ENCODE measurements around the gene TANK.

TANK gene

GRCh38 chr2:161134547-161135518 lies 25.4 kb upstream of the TANK start:
- DNase-seq (ENCODE audit: low read depth, low spot score), result no peak

DNA sequence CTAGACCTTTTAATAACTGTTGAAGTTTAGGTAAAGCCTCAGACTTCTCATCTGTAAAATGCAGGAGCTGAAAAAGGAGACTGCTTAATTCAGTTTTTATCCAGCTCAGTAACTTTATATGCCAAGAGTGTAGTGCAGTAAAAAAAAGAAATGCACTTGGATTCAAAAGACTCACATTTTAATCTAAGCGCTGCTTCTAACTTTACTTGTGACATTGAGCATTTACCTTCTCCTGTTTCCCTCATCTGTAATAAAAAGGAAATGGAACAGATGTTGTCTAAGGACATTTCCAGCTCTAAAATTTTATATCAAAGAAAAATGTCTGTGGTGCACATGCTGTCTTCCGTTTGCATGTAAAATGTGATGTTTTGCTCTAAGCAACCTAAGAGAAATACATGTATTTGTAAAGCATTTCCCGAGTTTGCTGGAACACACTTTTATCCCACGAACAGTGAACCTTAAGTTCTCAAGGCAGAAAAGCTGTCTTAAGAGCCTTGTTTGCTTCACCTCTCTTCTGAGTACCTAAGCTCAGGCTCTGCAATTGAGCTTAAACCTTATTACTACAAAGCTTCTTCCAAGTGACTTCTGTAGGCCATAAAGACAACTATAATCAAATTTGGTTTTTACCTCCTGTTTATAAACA lies 24.2 kb upstream of the TANK start:
- DNase-seq (ENCODE audit: low read depth, low spot score), result no peak

DNA sequence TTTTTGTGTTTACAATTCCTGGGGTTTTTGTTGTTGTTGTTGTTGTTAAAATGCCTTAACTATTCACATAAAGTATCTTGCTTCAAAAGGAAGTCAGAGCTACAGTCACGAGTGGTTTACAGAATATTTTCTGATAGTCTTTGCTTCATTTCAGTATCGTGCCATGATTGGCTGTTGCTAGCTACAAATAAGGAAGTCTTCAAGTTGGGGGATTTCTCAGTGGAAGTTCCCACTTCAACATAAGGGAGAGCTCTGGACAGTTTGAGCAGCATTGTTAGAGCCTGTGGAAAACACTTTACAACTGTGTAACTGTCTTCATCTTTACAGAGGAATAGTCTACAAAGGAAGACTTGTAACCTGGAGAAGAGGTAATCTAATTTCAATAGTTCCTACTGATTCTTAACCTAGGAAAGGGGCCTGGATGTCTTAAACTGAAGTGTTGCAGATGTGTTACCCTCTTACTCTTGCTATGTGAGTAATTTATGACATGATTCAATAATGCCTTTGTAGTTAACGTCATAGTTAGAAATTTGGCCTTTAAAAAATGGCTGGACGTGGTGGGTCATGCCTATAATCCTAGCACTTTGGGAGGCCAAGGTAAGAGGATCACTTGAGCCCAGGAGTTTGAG lies 23.4 kb upstream of the TANK start:
- DNase-seq (ENCODE audit: low read depth, low spot score), result peak; percentile 14

GRCh38 chr2:161138429-161138828 lies 21.8 kb upstream of the TANK start:
- no peak for DNase-seq (ENCODE audit: low read depth, low spot score)

DNA sequence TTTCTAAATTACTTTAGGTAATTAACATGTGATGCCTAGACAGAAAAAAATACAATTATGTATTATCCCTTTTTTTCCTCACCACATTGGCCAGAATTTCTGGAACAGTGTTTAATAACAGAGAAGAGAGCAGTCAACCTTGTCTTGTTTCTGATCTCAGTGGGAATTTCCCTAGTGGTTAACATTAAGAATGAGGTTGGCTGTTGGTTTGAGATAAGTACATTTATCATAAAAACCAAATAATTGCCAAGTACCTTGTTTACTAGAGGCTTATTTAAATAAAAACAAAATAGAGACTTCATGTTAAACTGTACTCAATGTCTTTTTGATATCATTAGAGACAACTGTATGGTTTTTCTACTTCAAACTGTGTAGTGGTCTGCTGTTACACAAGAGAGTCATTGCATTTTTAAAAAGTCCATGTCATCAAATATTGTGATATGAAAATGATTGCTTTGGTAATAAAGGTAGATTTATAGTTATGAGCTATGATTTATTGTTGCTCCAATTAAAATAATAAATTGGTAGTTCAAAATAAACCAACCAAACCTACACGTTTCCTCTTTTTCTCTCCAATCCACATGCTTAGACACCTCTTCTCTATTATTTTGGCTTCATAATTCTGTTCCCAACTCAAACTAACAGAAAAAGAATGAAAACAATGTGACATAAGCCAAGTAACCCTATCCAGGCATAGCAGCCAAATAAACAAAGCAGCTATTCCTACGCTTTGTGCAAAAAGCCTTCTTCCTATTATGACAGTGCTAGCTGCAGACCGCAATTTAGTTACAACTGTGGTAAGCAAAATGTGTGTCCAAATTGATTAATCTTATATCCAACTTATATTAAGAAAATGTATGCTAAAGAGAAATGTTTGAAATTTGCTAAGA lies 20.9 kb upstream of the TANK start:
- no peak for DNase-seq (ENCODE audit: low read depth, low spot score)

DNA sequence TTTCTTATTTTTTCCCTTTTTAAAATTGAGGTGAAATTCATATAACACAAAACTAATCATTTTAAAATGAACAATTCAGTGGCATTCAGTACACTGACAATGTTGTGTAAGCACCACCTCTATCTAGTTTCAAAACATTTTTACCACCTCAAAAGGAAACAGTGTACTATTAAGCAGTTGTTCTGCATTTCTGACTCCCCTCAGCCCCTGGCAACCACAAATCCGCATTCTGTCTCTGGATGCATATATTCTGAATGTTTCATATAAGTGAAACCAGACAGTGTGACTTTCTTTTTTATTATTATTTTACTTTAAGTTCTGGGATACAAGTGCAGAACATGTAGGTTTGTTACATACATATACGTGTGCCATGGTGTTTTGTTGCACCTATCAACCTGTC lies 19.2 kb upstream of the TANK start:
- no peak for DNase-seq (ENCODE audit: low read depth, low spot score)

DNA sequence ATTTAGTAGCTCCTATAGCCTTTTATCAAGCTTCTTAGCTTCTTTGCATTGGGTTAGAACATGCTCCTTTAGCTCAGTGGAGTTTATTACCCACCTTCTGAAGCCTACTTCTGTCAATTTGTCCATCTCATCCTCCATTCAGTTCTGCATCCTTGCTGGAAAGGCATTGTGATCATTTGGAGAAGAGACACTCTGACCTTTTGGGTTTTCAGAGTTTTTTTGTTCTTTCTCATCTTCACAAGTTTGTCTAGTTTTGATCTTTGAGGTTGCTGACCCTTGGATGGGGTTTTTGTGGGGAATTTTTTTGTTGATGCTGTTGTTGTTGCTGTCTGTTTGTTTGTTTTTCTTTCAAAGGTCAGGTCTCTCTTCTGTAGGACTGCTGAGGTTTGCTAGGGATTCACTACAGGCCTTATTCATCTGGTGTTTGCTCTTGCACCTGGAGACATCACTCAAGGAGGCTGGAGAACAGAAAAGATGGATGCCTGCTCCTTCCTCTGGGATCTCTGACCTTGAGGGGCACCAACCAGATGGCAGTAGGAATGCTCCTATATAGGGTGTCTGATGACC lies 13.9 kb upstream of the TANK start:
- DNase-seq (ENCODE audit: low read depth, low spot score), result no peak

- no peak for DNase-seq (ENCODE audit: low read depth, low spot score)
These were observed 13.2 kb upstream of the TANK start for GRCh38 chr2:161146996-161147395.

DNA sequence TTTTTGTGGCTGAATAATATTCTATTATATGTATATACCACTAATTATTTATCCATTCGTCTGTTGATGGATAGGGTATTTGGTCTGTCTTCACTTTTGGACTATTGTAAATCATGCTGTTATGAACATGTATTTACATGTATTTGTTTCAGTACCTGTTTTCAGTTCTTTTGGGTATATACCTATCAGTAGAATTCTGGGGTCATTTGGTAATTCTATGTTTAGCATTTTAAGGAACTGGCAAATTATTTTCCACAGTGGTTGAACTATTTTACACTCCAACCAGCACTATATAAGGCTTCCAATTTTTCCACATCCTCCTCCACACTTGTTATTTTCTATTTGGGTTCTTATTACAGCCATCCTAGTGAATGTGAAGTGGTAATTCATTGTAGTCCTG lies 12.4 kb upstream of the TANK start:
- no peak for DNase-seq (ENCODE audit: low read depth, low spot score)

DNA sequence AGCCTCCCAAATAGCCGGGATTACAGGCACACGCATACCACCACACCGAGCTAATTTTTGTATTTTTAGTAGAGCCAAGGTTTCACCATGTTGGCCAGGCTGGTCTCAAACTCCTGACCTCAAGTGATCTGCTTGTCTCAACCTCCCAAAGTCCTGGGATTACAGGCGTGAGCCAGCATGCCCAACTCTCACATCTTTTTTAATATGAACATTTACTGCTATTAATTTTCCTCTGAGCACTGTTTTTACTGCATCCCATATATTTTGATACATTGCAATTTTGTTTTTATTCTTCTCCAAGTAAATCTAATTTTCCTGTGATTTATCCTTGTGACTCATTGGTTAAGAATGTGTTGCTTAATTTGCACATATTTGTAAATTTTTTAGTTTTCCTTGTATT lies 9.5 kb upstream of the TANK start:
- no peak for DNase-seq (ENCODE audit: low read depth, low spot score)

- no peak for DNase-seq (ENCODE audit: low read depth, low spot score)
These were observed 7.9 kb upstream of the TANK start for GRCh38 chr2:161152302-161152701.

DNA sequence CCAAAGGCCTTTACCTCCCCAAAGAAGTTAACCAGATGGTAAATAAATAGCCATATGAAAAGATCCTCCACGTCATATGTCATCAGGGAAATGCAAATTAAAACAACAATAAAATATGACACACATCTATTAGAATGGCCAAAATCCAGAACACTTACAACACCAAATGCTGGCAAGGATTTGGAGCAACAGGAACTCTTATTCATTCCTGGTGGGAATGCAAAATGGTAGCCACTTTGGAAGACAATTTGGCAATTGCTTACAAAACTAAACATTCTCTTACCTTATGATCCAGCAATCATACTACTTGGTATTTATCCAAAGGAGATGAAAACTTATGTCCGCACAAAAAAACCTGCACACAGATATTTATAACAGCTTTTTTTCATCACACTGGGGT lies 1.3 kb upstream of the TANK start:
- DNase-seq (ENCODE audit: low read depth, low spot score), result no peak

DNA sequence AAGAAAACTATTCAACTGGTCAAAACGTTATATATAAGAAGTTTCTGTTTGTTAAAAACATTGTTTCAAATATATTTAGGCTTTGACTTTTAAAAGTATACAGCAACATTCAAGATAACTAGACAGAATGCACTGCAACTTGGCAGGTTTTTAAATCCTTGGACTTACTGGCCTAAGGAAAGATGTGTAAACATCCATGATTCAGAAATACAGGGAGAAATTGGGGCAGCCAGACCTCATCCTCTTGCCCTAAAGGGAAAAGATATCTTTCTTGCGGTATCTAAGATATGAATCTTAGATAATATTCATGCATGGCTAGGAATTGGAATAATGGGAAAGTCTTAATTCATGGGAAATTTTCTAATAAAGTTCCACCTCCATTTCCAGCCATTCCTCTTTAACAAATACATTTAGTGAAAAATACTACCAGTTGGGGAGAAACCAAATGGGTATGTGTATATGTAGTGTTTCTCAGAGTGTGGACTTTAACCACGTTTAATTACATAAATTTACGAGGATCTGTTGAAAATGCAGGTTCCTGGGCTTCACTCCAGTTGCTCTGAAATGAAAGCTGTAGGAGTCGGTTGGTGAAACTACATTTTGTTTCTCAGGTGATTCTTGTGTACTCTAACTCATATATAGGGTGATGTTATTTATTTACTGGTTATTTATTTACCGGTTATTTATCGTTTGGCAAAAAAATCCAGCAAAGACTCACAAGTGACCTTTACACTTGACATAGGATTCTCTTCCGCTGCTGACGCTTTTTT lies 587 bp upstream of the TANK start:
- DNase-seq (ENCODE audit: low read depth, low spot score), result no peak

- DNase-seq (ENCODE audit: low read depth, low spot score), result no peak
These were observed 962 bp downstream of the TANK start for GRCh38 chr2:161161074-161161706.

- no peak for DNase-seq (ENCODE audit: low read depth, low spot score)
These were observed 3.2 kb downstream of the TANK start for GRCh38 chr2:161163440-161163839.

- no peak for DNase-seq (ENCODE audit: low read depth, low spot score)
These were observed 3.9 kb downstream of the TANK start for GRCh38 chr2:161164161-161164560.

DNA sequence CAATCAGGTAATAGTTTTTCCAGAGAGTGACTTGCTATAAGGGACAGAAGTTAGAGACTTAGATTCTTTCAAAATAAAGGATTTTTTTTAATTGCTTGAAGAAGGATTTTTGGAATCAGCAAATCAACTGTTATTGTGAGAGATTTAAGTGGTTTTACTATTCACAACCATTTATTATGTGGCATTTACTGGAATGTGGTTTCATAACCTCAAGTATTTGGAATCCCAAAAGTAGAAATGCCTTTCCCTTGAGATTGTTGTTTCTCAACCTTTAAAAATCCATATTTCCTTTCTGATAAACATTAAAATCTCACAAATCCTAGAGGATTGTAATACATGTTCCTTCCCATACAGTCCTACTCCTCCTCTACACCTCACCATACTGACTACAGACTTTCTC lies 5.0 kb downstream of the TANK start:
- DNase-seq (ENCODE audit: low read depth, low spot score), result no peak

DNA sequence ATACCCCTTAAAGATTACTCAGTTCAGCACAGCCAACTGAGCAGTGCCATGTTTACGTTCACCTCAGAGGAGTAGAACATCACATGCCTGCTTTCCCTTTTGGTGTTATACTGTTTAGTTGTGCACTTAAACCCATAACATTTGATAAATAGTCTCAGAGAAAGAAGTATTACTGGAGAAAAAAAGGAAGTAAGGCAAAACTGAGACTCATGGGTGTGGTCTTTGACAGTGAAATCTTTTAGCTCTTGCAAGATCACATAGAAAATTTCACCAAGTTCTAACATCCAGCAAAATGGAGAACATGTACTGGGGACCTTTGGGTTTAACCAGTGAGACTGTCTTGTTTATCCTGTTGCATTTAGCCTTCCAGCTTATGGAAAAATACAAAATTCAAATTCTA lies 5.6 kb downstream of the TANK start:
- DNase-seq (ENCODE audit: low read depth, low spot score), result no peak

DNA sequence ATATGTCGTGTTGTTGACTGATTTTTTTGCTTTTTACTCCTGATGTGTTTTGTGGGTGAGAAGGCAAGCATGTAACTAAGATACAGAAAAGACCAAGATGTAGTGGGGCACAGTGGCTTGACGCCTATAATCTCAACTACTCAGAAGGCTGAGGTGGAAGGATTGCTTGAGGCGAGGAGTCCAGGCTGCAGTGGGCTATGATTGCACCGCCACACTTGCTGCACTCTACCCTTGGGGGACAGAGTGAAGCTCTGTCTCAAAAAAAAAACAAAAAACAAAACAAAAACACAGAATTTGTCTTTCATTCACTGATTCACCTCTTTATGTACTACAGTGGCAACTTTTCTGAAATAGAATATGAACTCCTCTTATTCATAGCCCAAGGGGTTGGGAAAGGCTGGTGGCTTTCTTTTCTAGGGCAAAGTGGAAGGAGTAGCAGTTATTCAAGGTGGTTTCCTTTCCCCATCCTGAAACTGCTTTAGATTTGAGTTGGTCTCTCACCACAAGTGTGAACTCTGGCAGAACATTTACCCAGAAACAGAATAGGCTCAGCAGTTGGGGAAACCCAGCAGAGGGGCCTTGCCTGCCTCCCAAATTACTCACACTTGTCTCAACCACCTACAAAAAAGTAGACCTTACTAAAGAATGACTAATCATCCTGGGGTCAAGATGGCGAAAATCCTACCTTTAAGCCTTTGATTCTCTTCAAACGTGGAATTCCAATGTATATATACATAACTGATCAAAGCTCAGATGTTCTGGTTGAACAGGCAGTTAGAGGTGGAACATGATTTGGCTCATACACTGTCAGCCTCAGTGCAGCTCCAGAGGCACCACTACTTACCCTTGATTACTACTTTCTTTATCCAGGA lies 6.5 kb downstream of the TANK start:
- peak; percentile 43 for DNase-seq (ENCODE audit: low read depth, low spot score)

Measured in activated CD4-positive, CD25-positive, alpha-beta regulatory T cell treated with anti-CD3 and anti-CD28 coated beads, Interleukin-2, amount 50 U/mL, for 16 hours (primary cell).